Pancreas (tissue), 10 donors: ENCODE measurements around the gene CDH12. TPM values are rescaled to one million over a fixed set of nuclear protein-coding genes. Genes with fewer than 3 reads are reported as not detected.

ENCODE experiments used
- ATAC-seq, 4 donors: fragments of 200-7000 bp; cut with Tn5 transposase; one replicate each; pipeline versions ENCODE4 v1.8.0 to v1.9.1; 2020; ENCODE audit warnings: mild to moderate bottlenecking in 4 of 4, moderate library complexity in 4 of 4
- DNase-seq, 6 donors: peaks; one replicate each; pipeline ENCODE4 v3.0.0-alpha.2; 2020
- FAIRE-seq: peaks from 2 replicates; lab custom pipeline; 2012; peaks lifted over from hg19 to GRCh38; lab: Jason Lieb, UNC
- H3K27ac ChIP-seq, 4 donors: fragments of 200-600 bp; sonication (generic); 1 replicate in 3 of 4; 2 replicates in 1 of 4; pipeline versions ENCODE4 v1.5.0 to v1.8.0; 2020
- H3K27me3 ChIP-seq, 4 donors: fragments of 200-600 bp; one replicate each; pipeline ENCODE4 v1.8.0; 2021
- H3K36me3 ChIP-seq, 3 donors: fragments of 200-600 bp; sonication (generic) in 1 of 3; one replicate each; pipeline versions ENCODE4 v1.5.0 to v1.8.0; 2020 to 2021
- H3K4me1 ChIP-seq, 3 donors: fragments of 200-600 bp; one replicate each; pipeline ENCODE4 v1.8.0; 2021
- H3K4me3 ChIP-seq, 4 donors: fragments of 200-600 bp; sonication (generic) in 2 of 4; one replicate each; pipeline versions ENCODE4 v1.5.0 to v1.8.0; 2020 to 2021
- H3K9me3 ChIP-seq, 4 donors: fragments of 200-600 bp; one replicate each; pipeline ENCODE4 v1.8.0; 2021
- CTCF ChIP-seq, 4 donors: fragments of 200-600 bp; sonication (generic) in 3 of 4; IDR thresholded peaks; one replicate each; pipeline versions ENCODE4 v1.5.0 to v1.8.0; 2021; ENCODE audit warnings: antibody characterized with exemption in 4 of 4
- WGBS, 2 donors: extraction: QIAGEN DNeasy Blood & Tissue Kit; methylation state at CpG; one replicate each; pipeline ENCODE4 v1.1.7; 2013; 5-methylcytosine and 5-hydroxymethylcytosine counted together
- intact Hi-C, 3 donors: fragments of 100-400 bp; cut with DNase I; formaldehyde crosslinking; loops; one replicate each; pipeline versions ENCODE4 v1.11.1 to v1.14.2; 2022
- polyA plus RNA-seq, 2 donors: library from polyadenylated mRNA; stranded (reverse); fragments of 200-250 nt; gene quantifications; one replicate each; pipeline ENCODE4 v1.2.3, GENCODE V29; 2013
- total RNA-seq, 6 donors: library from RNA; stranded (reverse); fragmentation: NEBNext Ultra II Directional in 4 of 6; extraction: Animal tissue kit (Norgen Biotek cat#: 25700) in 4 of 6; gene quantifications; one replicate each; pipeline versions ENCODE4 v1.2.1 to v1.2.4, GENCODE V29; 2021 to 2023
- donor health status: healthy with polysubstance abuse.
- donor health status: DM: no; HTN: no; CAD: no; lungs with moderate emphysema.
- donor health status: DM: no; HTN: no; CAD: no.
- donor health status: control.
- donor health status: control.
- donor health status: Bipolar disorder and iron deficiency.
- donor health status: DM: yes; HTN: yes; CAD: no.
- donor health status: DM: no; HTN: no; CAD: no.
- donor health status: DM: no; HTN: no; CAD: no.
- donor health status: DM: yes; HTN: yes; CAD: no.

Gene CDH12
- total and polyA plus RNA-seq, 8 donors = 0.12 to 0.31 (median 0.17) TPM; not detected in 4

GRCh38 chr5:21834863-21835262, 1018.3 kb downstream of the CDH12 start:
- Histone ChIP-seq H3K4me1 (no peaks in the 10 kb centered on the region), H3K9me3 (no peaks in the 10 kb centered on the region), H3K4me3 (no peak overlapping the region), H3K36me3 (no peaks in the 10 kb centered on the region), H3K27ac (no peak overlapping the region), H3K27me3 (no peaks in the 10 kb centered on the region)
- DNase-seq = no peak
- intact Hi-C loops = no loop called here
- no peak for FAIRE-seq
- TF ChIP-seq CTCF (IDR thresholded peaks at IDR 0.05) = no peak
- no peak for ATAC-seq

- no peak for DNase-seq
- Histone ChIP-seq H3K9me3 (no peaks in the 10 kb centered on the region), H3K36me3 (no peaks in the 10 kb centered on the region), H3K27me3 (no peaks in the 10 kb centered on the region), H3K4me1 (no peaks in the 10 kb centered on the region), H3K4me3 (no peak overlapping the region), H3K27ac (no peak overlapping the region)
- no peak for TF ChIP-seq CTCF (IDR thresholded peaks at IDR 0.05)
- ATAC-seq = no peak
- intact Hi-C loops = no loop called here
- no peak for FAIRE-seq
- WGBS, 2 donors = 75 to 88% methylated on average over 6 of the region's 6 CpGs
Measured at GRCh38 chr5:21831145-21831787, 1021.9 kb downstream of the CDH12 start.

GRCh38 chr5:21826884-21827283, 1026.3 kb downstream of the CDH12 start:
- DNase-seq = no peak
- intact Hi-C loops = no loop called here
- WGBS, 2 donors = 54 to 77% methylated on average over 1 of the region's 1 CpG
- H3K27me3 ChIP-seq = peaks cover 0 to 7% (median 0%) of the 10 kb centered on the region in 4 donors
- TF ChIP-seq CTCF (IDR thresholded peaks at IDR 0.05) = no peak
- no peak overlapping the region for H3K4me3 ChIP-seq
- ATAC-seq = no peak
- no peaks in the 10 kb centered on the region for H3K4me1 ChIP-seq
- no peak overlapping the region for H3K27ac ChIP-seq
- H3K36me3 ChIP-seq = no peaks in the 10 kb centered on the region
- no peak for FAIRE-seq
- no peaks in the 10 kb centered on the region for H3K9me3 ChIP-seq

- Histone ChIP-seq H3K4me3 (no peak overlapping the region), H3K27me3 (peaks cover 0 to 14% (median 3%) of the 10 kb centered on the region in 4 donors), H3K27ac (no peak overlapping the region), H3K4me1 (no peaks in the 10 kb centered on the region), H3K36me3 (no peaks in the 10 kb centered on the region), H3K9me3 (no peaks in the 10 kb centered on the region)
- ATAC-seq = no peak
- 66 to 83% methylated on average over 1 of the region's 1 CpG for WGBS, 2 donors
- TF ChIP-seq CTCF (IDR thresholded peaks at IDR 0.05) = no peak
- intact Hi-C loops = no loop called here
- DNase-seq = no peak
- FAIRE-seq = no peak
Measured at GRCh38 chr5:21823588-21823987, 1029.6 kb downstream of the CDH12 start.

GRCh38 chr5:21823076-21823574, 1030.0 kb downstream of the CDH12 start:
- TF ChIP-seq CTCF (IDR thresholded peaks at IDR 0.05) = no peak
- DNase-seq (no peak), FAIRE-seq (no peak), ATAC-seq (no peak)
- 44 to 58% methylated on average over 2 of the region's 2 CpGs for WGBS, 2 donors
- intact Hi-C loops = no loop called here
- Histone ChIP-seq H3K27me3 (peaks cover 0 to 14% (median 3%) of the 10 kb centered on the region in 4 donors), H3K36me3 (no peaks in the 10 kb centered on the region), H3K4me1 (no peaks in the 10 kb centered on the region), H3K27ac (no peak overlapping the region), H3K9me3 (no peaks in the 10 kb centered on the region), H3K4me3 (no peak overlapping the region)
